Stimulated activated naive CD8-positive, alpha-beta T cell treated with anti-CD3 and anti-CD28 coated beads, Interleukin-15, amount 100 ng/mL, for 72 hours (primary cell): Measurements from ENCODE around the gene COA1.
"Not testable (repeated sequence)": the region's sequence is repeated elsewhere in the genome, so short reads cannot be mapped to it uniquely, and the experiment has no call there.

Experiments used
- ATAC-seq: fragments of 150-1000 bp; cut with Tn5 transposase; 2 replicates; pipeline ENCODE4 v1.10.0; 2021; ENCODE audit warnings: mild to moderate bottlenecking, moderate library complexity
- DNase-seq, 2 donors: peaks; one replicate each; pipeline ENCODE4 v3.0.0; 2021 to 2022
- H3K27ac Mint-ChIP-seq, 2 donors: one replicate each; pipeline ENCODE4 v1.8.0; 2022; ENCODE audit warnings: mild to moderate bottlenecking in 2 of 2, mixed read lengths in 2 of 2, moderate library complexity in 2 of 2
- H3K27me3 Mint-ChIP-seq: one replicate; pipeline ENCODE4 v1.8.0; 2022; ENCODE audit warnings: mixed read lengths
- H3K4me1 Mint-ChIP-seq: one replicate; pipeline ENCODE4 v1.8.0; 2022; ENCODE audit warnings: mild to moderate bottlenecking, mixed read lengths
- H3K4me3 Mint-ChIP-seq, 2 donors: one replicate each; pipeline ENCODE4 v1.8.0; 2022; ENCODE audit warnings: mild to moderate bottlenecking in 2 of 2, mixed read lengths in 2 of 2, moderate library complexity in 1 of 2
- H3K9me3 Mint-ChIP-seq, 2 donors: one replicate each; pipeline ENCODE4 v1.8.0; 2022; ENCODE audit warnings: mixed read lengths in 2 of 2

Gene COA1

DNA sequence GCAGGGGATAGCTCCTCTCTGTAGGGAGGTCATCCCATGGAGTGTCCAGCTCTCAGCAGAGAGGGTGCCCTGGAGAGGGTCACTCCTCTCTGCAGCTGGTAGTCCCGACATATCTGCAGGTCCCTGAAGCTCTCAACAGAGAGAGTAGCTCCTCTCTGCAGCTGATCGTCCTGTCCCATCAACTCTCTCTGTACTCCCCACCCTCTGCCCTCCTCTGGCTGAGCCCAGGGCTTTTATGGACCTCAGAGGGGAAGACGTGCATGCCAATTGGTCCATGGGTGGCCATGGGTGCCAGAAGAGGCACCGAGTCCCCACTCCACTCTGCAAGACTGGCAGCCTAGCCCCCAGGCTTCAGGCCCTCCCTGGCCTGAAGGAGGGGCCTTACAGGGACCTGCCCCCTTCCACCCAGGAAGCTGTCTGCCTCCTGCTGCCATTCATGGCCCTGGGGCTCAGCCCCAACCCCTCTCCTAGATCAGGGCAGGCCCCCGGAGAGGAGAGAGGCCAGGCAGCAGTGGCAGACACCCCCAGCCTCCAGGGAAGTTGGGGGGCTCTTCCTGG, 20.1 kb upstream of the COA1 start:
- H3K27me3 Mint-ChIP-seq: peaks cover 30% of the 10 kb centered on the region
- no peak for ATAC-seq
- H3K27ac Mint-ChIP-seq: no peak overlapping the region

DNA sequence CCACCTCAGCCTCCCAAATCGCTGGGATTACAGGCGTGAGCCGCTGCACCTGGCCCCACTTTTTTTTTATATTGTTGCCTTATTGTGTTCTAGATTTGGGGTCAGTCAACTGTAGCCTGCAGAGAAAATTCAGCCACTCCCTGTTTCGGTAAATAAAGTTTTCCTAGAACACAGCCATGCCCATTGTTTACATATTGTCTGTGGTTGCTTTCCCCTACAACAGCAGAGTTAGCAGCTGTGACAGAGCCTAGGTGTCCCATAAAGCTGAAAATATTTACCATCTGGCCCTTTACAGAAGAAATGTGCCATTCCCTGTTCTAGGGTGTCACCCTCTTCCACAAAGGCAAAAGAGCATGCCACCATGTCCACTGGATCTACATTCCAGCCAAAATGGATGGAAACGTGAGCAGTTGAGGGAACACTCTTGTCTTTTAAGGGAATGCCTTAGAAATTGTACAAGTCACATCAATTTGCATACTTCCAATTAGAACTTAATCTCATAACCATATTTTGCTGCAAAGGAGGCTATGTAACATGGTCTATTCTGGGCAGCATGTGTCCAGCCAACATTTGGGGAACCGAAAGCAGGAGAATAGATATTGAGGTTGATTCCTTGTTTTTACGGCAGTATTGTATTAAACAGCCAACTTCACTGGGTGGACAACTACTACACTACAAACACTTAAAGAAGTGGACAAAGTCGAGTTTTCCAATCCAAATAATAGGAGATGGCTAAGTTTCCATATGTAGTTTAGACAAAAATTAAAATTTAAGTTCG, 18.2 kb upstream of the COA1 start:
- H3K9me3 Mint-ChIP-seq: peaks cover 0 to 6% of the 10 kb centered on the region in 2 donors
- peaks cover 14% of the 10 kb centered on the region for H3K4me1 Mint-ChIP-seq
- DNase-seq: no peak
- no peak overlapping the region for H3K4me3 Mint-ChIP-seq
- ATAC-seq: no peak
- H3K27me3 Mint-ChIP-seq: peaks cover 20% of the 10 kb centered on the region
- no peak overlapping the region for H3K27ac Mint-ChIP-seq

More for the DNA sequence above, 20.1 kb upstream of the COA1 start:
- Mint-ChIP-seq H3K9me3 (peaks cover 0 to 6% of the 10 kb centered on the region in 2 donors), H3K4me3 (no peak overlapping the region), H3K4me1 (peaks cover 28% of the 10 kb centered on the region)
- DNase-seq: no peak

DNA sequence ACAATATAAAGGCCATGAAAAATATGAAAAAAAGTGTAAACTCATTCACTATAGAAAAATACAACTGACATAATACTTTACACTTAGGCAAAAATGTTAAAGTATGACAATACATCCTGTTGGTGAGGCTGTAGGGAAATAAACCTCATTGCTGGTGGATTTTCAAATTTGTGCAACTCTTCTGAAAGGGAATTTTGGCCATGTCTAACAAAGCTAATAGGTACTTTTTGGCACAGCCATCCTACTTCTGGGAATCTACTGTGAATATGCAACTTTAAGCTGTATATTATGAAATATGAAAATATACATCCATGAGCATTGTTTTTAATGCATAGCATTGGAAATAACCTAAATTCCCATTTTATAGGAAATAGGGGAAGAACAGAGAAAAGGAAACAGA, 13.4 kb upstream of the COA1 start:
- Mint-ChIP-seq H3K27me3 (peaks cover 11% of the 10 kb centered on the region), H3K4me3 (no peak overlapping the region), H3K27ac (no peak overlapping the region), H3K9me3 (peaks cover 0 to 6% of the 10 kb centered on the region in 2 donors), H3K4me1 (peaks cover 1% of the 10 kb centered on the region)
- DNase-seq (no peak), ATAC-seq (no peak)

DNA sequence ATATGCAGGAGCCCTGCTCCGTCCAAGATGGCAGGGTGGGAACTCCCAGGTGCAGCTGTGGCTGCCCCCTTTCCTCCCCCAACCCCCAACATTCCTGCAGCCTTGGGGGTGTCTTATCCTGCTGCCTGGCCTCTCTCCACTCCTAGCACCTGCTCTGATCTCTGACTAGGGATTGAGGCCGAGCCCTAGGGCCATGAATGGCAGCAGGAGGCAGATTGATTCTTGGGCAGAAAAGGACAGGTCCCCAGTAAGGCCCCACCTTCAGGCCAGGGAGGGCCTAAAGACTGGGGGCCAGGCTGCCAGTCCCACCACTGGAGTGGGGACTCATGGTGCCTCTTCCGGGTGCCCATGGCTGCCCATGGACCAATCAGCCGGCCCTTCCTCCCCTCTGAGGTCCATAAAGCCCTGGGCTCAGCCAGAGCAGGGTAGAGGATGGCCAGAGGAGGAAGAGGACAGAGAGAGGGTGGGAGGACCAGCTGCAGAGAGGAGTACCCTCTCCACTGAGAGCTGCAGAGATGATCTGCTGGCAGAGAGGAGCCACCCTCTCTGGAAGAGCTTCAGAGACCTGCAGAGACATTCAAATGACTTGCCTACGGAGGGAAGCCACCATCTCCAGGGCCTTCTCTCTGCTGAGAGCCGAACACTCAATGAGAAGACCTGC, 8.3 kb upstream of the COA1 start:
- H3K27ac Mint-ChIP-seq: no peak overlapping the region

DNA sequence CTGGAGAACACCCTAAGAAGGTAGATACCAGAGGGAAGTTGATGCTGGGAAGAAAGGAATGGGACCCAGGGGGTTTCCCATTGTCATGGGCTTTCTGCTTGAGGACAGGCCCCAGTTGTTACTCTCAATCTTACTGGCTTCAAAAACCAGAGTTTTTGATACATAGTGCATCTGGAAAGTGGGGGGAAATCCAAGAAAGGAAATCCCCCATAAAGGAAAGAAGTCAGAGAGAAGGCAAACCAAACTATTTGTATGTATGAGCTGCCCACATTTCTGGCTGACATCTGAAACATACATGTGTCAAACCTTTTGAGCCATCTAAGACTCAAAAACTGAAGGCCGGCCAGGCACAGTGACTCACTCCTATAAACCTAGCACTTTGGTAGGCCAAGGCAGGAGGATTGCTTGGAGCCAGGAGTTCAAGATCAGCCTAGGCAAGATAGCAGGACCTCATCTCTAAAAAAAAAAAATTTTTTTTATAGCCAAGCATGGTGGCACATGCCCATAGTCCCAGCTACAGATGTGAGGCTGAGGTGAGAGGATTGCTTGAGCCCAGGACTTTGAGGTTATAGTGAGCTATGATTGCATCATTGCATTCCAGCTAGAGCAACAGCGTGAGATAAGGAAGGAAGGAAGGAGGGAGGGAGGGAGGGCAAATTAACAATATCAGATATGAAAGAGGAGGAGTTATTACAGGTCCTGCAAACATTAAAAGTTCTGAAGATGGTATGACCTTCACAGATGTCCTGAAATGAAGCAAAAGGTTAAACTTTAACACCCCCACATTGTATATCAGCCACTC, 6.7 kb upstream of the COA1 start:
- Mint-ChIP-seq H3K27ac (peak overlapping the region; percentile 53 to 96), H3K4me1 (peaks cover 31% of the 10 kb centered on the region), H3K4me3 (peak overlapping the region in 1 of 2 donors; percentile 46), H3K9me3 (no peaks in the 10 kb centered on the region), H3K27me3 (no peaks in the 10 kb centered on the region)
- ATAC-seq (peak; percentile 99), DNase-seq (peak; percentile 62 to 85)

More for the DNA sequence above, 8.3 kb upstream of the COA1 start:
- Mint-ChIP-seq H3K27me3 (no peaks in the 10 kb centered on the region), H3K9me3 (no peaks in the 10 kb centered on the region), H3K4me1 (peaks cover 31% of the 10 kb centered on the region), H3K4me3 (no peak overlapping the region)
- DNase-seq (no peak), ATAC-seq (no peak)

DNA sequence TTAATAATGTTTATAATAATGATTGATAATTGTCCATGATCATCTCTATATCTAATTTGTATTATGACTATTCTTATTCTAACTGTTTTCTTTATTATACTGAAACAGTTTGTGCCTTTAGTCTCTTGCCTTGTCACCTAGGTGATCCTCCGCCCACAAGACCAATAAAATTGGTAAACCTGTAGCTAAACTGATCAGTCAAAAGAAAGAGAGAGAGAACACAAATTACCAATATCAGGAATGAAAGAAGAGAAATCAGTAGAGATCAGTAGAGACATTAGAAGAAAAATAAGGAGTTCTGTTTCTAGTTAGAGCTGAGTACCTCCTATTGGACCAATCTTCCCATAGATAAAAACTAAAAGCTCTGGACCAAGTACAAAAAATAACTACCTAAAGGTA, 6.1 kb upstream of the COA1 start:
- peak; percentile 21 for ATAC-seq
- H3K9me3 Mint-ChIP-seq: no peaks in the 10 kb centered on the region
- peaks cover 31% of the 10 kb centered on the region for H3K4me1 Mint-ChIP-seq
- DNase-seq: no peak
- peak overlapping the region in 1 of 2 donors; percentile 40 for H3K4me3 Mint-ChIP-seq
- no peaks in the 10 kb centered on the region for H3K27me3 Mint-ChIP-seq
- H3K27ac Mint-ChIP-seq: no peak overlapping the region

DNA sequence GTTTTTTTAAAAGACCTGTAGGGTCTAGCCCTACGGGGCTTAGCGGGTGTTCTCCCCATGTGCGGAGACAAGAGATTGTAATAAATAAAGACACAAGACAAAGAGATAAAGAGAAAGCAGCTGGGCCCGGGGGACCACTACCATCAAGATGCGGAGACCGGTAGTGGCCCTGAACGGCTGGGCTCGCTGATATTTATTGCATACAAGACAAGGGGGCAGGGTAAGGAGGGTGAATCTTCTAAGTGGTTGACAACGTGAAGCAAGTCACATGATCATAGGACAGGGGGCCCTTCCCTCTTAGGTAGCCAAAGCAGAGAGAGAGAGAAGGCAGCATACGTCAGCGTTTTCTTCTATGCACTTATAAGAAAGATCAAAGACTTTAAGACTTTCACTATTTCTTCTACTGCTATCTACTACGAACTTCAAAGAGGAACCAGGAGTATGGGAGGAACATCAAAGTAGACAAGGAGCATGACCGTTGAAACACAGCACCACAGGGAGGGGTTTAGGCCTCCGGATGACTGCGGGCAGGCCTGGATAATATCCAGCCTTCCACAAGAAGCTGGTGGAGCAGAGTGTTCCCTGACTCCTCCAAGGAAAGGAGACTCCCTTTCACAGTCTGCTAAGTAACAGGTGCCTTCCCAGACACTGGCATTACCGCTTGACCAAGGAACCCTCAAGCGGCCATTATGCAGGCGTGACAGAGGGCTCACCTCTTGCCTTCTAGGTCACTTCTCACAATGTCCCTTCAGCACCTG, 5.4 kb upstream of the COA1 start:
- H3K27me3 Mint-ChIP-seq, ATAC-seq, H3K9me3 Mint-ChIP-seq, DNase-seq: not testable (repeated sequence)
- Mint-ChIP-seq H3K27ac (peak overlapping the region; percentile 31 to 42), H3K4me1 (peaks cover 31% of the 10 kb centered on the region), H3K4me3 (peak overlapping the region in 1 of 2 donors; percentile 43)

DNA sequence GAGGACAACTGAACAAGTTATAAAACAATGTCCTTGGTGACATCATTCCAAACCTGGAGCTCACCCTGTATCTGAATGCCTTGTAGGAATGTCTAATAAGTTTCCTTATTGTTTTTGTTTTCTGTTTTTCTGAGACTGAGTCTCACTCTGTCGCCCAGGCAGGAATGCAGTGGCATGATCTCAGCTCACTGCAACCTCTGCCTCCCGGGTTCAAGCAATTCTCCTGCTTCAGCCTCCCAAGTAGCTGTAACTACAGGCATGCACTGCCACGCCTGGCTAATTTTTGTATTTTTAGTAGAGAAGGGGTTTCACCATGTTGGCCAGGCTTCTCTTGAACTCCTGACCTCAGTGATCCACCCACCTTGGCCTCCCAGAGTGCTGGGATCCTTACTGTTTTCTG, 2.2 kb upstream of the COA1 start:
- not testable (repeated sequence) for ATAC-seq, H3K4me3 Mint-ChIP-seq, H3K27ac Mint-ChIP-seq, H3K9me3 Mint-ChIP-seq, H3K27me3 Mint-ChIP-seq, DNase-seq
- peaks cover 44% of the 10 kb centered on the region for H3K4me1 Mint-ChIP-seq

DNA sequence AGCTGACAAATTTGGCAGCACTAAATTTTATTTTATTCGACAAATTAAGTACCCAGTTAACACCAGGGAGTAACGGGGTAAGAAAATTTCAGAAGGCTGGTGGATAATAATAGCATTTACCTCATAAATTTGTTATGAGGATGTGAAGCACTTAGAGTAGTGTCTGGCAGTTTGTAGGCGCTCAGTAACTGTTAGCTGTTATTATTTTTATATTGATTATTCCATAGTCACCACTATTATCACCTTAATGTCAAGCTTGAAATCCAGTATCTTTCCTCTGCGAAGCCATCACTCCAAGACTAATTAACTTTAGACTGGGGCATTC, 563 bp upstream of the COA1 start:
- H3K4me3 Mint-ChIP-seq: peak overlapping the region; percentile 85 to 97
- no peaks in the 10 kb centered on the region for H3K9me3 Mint-ChIP-seq
- H3K4me1 Mint-ChIP-seq: peaks cover 39% of the 10 kb centered on the region
- H3K27ac Mint-ChIP-seq: peak overlapping the region; percentile 92 to 94
- ATAC-seq (no peak), DNase-seq (no peak)
- H3K27me3 Mint-ChIP-seq: no peaks in the 10 kb centered on the region

DNA sequence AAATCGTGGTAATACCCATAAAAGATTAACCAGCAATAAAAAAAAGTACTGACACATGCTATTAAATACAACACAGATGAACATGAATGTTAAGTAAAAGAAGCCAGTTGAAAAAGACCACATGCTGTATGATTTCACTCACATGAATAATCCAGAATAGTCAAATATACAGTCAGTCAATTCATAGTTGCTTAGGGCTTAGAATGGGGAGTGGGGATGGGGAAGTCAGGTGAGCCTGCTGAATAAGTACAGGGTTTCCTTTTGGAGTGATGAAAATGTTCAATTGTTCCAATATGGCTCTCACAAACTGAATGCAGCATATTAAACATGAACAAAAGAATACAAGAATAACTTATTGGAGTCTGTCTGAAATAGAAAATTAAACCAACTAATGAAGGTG, 1.8 kb downstream of the COA1 start:
- peaks cover 51% of the 10 kb centered on the region for H3K4me1 Mint-ChIP-seq
- H3K9me3 Mint-ChIP-seq: no peaks in the 10 kb centered on the region
- no peak overlapping the region for H3K27ac Mint-ChIP-seq
- DNase-seq (no peak), ATAC-seq (no peak)
- H3K27me3 Mint-ChIP-seq: no peaks in the 10 kb centered on the region
- peak overlapping the region; percentile 55 to 97 for H3K4me3 Mint-ChIP-seq

DNA sequence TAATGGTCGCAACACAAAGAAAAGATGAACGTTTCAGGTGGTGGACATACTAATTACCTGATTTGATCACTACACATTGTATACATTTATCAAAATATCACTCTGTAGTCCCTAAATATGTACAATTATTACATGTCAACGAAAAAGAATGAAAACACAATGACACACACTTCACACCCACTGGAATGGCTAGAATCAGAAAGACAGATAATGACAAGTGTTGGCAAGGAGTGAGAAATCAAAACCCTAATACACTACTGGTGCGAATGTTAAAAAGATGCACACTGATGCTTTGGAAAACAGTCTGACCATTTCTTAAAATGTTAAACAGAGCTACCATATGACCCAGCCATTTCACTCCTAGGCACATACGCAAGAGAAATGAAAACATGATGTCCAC, 2.3 kb downstream of the COA1 start:
- peaks cover 52% of the 10 kb centered on the region for H3K4me1 Mint-ChIP-seq
- ATAC-seq (no peak), DNase-seq (no peak)
- no peaks in the 10 kb centered on the region for H3K27me3 Mint-ChIP-seq
- peak overlapping the region; percentile 55 to 97 for H3K4me3 Mint-ChIP-seq
- no peaks in the 10 kb centered on the region for H3K9me3 Mint-ChIP-seq
- H3K27ac Mint-ChIP-seq: no peak overlapping the region

DNA sequence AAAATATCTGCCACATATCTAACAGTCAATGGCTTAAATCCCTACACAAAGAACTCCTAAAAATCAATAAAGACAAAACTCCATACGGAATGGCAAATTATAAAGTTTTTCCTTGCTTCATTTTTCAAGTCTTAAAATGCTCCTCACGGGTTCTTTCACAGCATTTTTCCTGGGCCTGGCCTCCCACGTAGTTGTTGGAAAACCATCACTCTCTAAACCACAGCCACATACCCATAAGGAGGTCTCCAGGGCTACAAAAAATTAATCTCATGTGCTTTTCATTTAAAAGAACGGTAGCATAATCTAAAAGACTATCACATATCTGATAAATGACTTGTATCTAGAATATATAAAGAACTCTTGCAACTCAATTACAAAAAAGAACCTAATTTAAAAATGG, 2.9 kb downstream of the COA1 start:
- ATAC-seq (no peak), DNase-seq (no peak)
- no peaks in the 10 kb centered on the region for H3K27me3 Mint-ChIP-seq
- peaks cover 54% of the 10 kb centered on the region for H3K4me1 Mint-ChIP-seq
- peak overlapping the region; percentile 55 to 97 for H3K4me3 Mint-ChIP-seq
- H3K27ac Mint-ChIP-seq: no peak overlapping the region
- no peaks in the 10 kb centered on the region for H3K9me3 Mint-ChIP-seq

DNA sequence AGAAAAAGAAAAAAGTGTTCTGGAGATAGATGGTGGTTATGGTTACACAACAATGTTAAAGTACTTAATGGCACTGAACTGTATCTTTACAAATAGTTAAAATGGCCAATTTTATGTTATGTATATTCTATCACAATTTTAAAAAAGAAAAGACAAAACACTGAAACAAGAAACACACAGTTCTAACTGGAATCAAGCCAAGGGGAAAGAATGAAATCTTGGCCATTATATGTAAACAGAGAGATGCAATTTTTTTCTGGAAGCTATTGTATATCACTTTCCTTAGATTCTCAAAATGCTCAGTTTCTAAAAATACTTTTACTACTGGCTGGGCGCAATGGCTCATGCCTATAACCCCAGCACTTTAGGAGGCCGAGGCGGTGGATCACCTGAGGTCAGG, 4.1 kb downstream of the COA1 start:
- Mint-ChIP-seq H3K9me3 (no peaks in the 10 kb centered on the region), H3K27me3 (no peaks in the 10 kb centered on the region), H3K27ac (no peak overlapping the region), H3K4me3 (no peak overlapping the region), H3K4me1 (peaks cover 66% of the 10 kb centered on the region)
- ATAC-seq (no peak), DNase-seq (no peak)

DNA sequence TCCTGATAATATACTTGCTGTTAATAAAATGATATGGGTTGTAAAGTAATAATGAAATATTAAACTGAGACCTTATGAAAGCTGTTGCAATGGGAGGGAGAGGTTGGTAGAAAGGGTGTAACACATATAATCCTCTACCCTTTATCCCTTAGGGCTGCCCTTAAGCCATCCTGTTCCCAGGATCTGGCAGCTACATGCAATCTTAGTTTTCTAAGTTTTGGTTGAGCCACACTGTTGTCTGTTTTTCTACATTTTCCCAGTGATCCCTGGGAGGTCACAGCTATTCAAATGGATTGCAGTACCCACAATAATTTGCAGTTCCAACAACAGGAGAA, 6.3 kb downstream of the COA1 start:
- Mint-ChIP-seq H3K27me3 (no peaks in the 10 kb centered on the region), H3K4me1 (peaks cover 78% of the 10 kb centered on the region), H3K9me3 (no peaks in the 10 kb centered on the region), H3K4me3 (no peak overlapping the region), H3K27ac (peak overlapping the region in 1 of 2 donors; percentile 30)
- no peak for DNase-seq
- no peak for ATAC-seq

DNA sequence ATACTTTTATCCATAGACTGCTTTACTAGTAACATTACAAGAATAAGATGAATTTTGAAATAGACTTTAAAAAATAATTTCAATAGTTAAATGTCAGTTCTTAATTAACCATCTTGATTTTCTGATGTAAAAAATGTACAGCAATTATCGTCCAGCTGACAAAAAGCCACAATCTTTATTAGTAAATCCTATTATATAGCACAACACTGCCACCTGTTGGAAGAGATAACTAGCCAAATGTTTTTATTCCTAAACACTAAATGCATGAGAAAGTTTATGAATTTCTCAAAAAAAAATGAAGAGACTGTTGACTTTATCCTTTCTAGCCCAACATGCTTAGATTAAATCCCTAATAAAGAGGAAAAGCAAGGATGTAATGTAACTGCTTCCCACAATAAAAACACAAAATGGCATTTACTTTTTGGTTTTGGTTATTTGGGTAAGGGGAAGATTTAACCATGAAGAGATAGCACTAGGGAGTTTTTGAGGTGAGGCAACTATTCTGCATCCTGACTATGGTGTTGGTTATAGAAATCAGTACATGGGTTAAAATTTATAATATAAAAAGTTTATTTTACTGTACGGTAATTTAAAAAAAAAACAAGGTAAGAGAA, 8.0 kb downstream of the COA1 start:
- Mint-ChIP-seq H3K4me3 (no peak overlapping the region), H3K4me1 (peaks cover 78% of the 10 kb centered on the region), H3K27me3 (no peaks in the 10 kb centered on the region), H3K27ac (peak overlapping the region in 1 of 2 donors; percentile 79), H3K9me3 (no peaks in the 10 kb centered on the region)
- no peak for ATAC-seq
- no peak for DNase-seq
